GM19328 (cell line): Measurements from ENCODE around the gene IFT81.
"Not testable (repeated sequence)": the region's sequence is repeated elsewhere in the genome, so short reads cannot be mapped to it uniquely, and the experiment has no call there.

Experiments used
- ATAC-seq: cut with Tn5 transposase; IDR thresholded peaks from one replicate; pipeline ENCODE4 v1.9.1; 2021; ENCODE audit warnings: mild to moderate bottlenecking, moderate library complexity; ENCODE audit not compliant: unreplicated experiment

The IFT81 gene

GRCh38 chr12:110107369-110108281 lies 16.5 kb upstream of the IFT81 start:
- ATAC-seq, result no peak

- no peak for ATAC-seq
These were observed 15.7 kb upstream of the IFT81 start for GRCh38 chr12:110108309-110109036.

GRCh38 chr12:110109037-110109836 lies 14.9 kb upstream of the IFT81 start:
- ATAC-seq, result no peak

- ATAC-seq, result no peak
These were observed 14.2 kb upstream of the IFT81 start for GRCh38 chr12:110109837-110110535.

- no peak for ATAC-seq
These were observed 12.5 kb upstream of the IFT81 start for GRCh38 chr12:110111476-110112334.

- ATAC-seq, result no peak
These were observed 11.9 kb upstream of the IFT81 start for GRCh38 chr12:110112335-110112660.

- no peak for ATAC-seq
These were observed 9.6 kb upstream of the IFT81 start for GRCh38 chr12:110114528-110114937.

GRCh38 chr12:110115675-110116074 lies 8.5 kb upstream of the IFT81 start:
- ATAC-seq, result no peak

- ATAC-seq, result no peak
These were observed 7.5 kb upstream of the IFT81 start for GRCh38 chr12:110116623-110117022.

- not testable (repeated sequence) for ATAC-seq
These were observed 6.9 kb upstream of the IFT81 start for GRCh38 chr12:110117210-110117609.

- no peak for ATAC-seq
These were observed 6.0 kb upstream of the IFT81 start for GRCh38 chr12:110117956-110118685.

- ATAC-seq, result no peak
These were observed 1.2 kb upstream of the IFT81 start for GRCh38 chr12:110122929-110123328.

- no peak for ATAC-seq
These were observed 263 bp upstream of the IFT81 start for GRCh38 chr12:110123919-110124268.

GRCh38 chr12:110126557-110126956 lies 2.4 kb downstream of the IFT81 start:
- no peak for ATAC-seq

- ATAC-seq, result no peak
These were observed 10.7 kb downstream of the IFT81 start for GRCh38 chr12:110134691-110135411.

GRCh38 chr12:110135806-110136205 lies 11.6 kb downstream of the IFT81 start:
- no peak for ATAC-seq

GRCh38 chr12:110137786-110138185 lies 13.6 kb downstream of the IFT81 start:
- ATAC-seq, result no peak

- no peak for ATAC-seq
These were observed 17.2 kb downstream of the IFT81 start for GRCh38 chr12:110141389-110141788.

- ATAC-seq, result no peak
These were observed 22.8 kb downstream of the IFT81 start for GRCh38 chr12:110146986-110147385.
